Muscle layer of colon (tissue), 2 donors: ENCODE data around the gene MYL6B.
"Not testable (repeated sequence)": the region's sequence is repeated elsewhere in the genome, so short reads cannot be mapped to it uniquely, and the experiment has no call there.

Source experiments
- H3K27ac ChIP-seq: one replicate; pipeline ENCODE4 v1.7.0; 2013; ENCODE audit warnings: low read depth, mild to moderate bottlenecking, low read length, moderate library complexity
- H3K27me3 ChIP-seq, 2 donors: one replicate each; pipeline ENCODE4 v1.7.0; 2013; ENCODE audit warnings: low read length in 2 of 2, mild to moderate bottlenecking in 2 of 2; ENCODE audit not compliant: insufficient read depth in 2 of 2, control insufficient read depth in 1 of 2
- H3K36me3 ChIP-seq: one replicate; pipeline ENCODE4 v1.7.0; 2013; ENCODE audit warnings: mild to moderate bottlenecking, low read length; ENCODE audit not compliant: insufficient read depth
- H3K4me1 ChIP-seq: one replicate; pipeline ENCODE4 v1.7.0; 2013; ENCODE audit warnings: mild to moderate bottlenecking, low read length; ENCODE audit not compliant: insufficient read depth
- H3K4me3 ChIP-seq, 2 donors: one replicate each; pipeline ENCODE4 v1.7.0; 2013; ENCODE audit warnings: low read length in 2 of 2, low read depth in 1 of 2, mild to moderate bottlenecking in 1 of 2, moderate library complexity in 1 of 2
- H3K9ac ChIP-seq: one replicate; pipeline ENCODE4 v1.7.0; 2013; ENCODE audit warnings: low read length
- H3K9me3 ChIP-seq: one replicate; pipeline ENCODE4 v1.7.0; 2013; ENCODE audit warnings: mild to moderate bottlenecking, low read length
- donor health status: abdominal sarcoma.
- donor health status: Adenocarcinoma of cecum.

Gene MYL6B

GRCh38 chr12:56116267-56117081 is 35.9 kb upstream of the MYL6B start, which contains the start of gene RPL41:
RPL41 (plus strand) TSS chr12:56116633.
- peak within 1 kb of the TSS; percentile 94 for H3K27ac ChIP-seq
- H3K4me3 ChIP-seq = peak within 1 kb of the TSS; percentile 43 to 96
- peaks cover 20% of the 10 kb centered on the region for H3K4me1 ChIP-seq
- H3K36me3 ChIP-seq = peaks cover 48% of the 10 kb centered on the region
- H3K27me3 ChIP-seq = no peaks in the 10 kb centered on the region
- H3K9ac ChIP-seq = peak within 1 kb of the TSS; percentile 99
- no peaks in the 10 kb centered on the region for H3K9me3 ChIP-seq

DNA sequence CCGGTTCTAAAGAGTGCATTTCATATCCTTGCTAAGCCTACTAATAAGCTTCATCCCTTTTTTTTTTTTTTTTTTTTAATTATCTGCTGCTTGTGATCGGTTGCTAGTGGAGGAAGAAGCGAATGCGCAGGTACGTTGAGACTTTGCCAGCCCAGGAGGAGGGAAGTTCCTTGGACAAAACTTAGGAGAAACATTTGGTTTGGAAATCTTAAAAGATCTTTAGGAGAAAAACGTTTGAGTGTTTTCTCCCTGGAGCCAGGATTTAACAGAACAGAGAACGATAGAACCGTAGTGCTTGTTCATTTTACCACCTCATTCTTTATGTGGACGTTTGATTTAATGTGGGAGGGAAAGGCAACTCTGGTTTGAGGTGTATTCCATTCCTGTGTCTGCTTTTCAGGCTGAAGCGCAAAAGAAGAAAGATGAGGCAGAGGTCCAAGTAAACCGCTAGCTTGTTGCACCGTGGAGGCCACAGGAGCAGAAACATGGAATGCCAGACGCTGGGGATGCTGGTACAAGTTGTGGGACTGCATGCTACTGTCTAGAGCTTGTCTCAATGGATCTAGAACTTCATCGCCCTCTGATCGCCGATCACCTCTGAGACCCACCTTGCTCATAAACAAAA is 35.2 kb upstream of the MYL6B start:
- Histone ChIP-seq H3K4me1 (peaks cover 20% of the 10 kb centered on the region), H3K9ac (peak overlapping the region; percentile 99), H3K27ac (peak overlapping the region; percentile 94), H3K4me3 (peak overlapping the region; percentile 43 to 96), H3K36me3 (peaks cover 49% of the 10 kb centered on the region)
- H3K9me3 ChIP-seq, H3K27me3 ChIP-seq: not testable (repeated sequence)

DNA sequence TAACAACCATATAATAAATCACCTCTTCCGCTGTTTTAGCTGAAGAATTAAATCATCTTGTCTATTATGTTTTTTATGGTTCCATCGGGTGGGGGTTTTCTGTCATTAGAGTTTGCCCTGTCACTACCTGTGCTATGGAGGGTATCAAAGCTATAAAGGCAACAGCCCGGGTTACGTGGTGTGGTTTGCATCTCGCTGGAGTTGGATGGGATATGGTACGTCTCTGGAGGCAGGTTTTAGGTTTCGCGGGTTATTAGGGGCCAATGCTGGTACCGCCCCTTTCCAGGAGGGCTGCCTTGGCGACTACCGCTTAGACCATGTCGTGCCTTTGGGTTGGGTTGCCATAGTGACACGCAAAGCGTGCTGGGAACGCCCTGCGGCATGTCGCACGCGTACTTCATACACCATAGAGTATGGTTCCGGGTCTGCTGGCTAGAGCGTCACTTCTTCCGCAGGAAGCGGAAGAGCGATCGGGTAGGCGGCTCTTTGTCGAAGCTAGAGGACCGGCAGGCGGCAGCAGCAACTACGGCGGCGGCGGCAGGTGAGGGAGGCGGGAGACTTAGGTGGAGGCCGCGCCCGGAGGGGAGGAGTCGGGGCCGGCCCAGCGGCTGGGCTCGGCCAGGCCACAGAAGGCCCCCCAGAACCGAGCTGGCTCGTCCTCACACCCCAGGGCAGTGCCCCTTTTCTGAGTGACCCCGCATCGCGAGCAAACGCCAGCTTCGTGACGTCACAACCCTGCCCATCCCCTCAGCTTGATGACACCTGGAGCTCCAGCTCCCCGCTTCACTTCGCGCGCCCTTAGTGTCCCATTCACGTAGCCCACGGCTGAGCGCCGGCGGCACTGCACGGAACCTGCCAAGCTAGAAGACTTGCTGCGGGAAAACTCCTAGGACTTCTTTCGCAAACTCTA is 34.4 kb upstream of the MYL6B start, which contains the start of gene ZC3H10:
Gene ZC3H10, plus strand, starts transcription at position 489 of the 910 bp plus-strand sequence. CDS start 2,297 bp downstream, outside the sequence.
- Histone ChIP-seq H3K9me3 (no peaks in the 10 kb centered on the region), H3K4me1 (peaks cover 20% of the 10 kb centered on the region)

DNA sequence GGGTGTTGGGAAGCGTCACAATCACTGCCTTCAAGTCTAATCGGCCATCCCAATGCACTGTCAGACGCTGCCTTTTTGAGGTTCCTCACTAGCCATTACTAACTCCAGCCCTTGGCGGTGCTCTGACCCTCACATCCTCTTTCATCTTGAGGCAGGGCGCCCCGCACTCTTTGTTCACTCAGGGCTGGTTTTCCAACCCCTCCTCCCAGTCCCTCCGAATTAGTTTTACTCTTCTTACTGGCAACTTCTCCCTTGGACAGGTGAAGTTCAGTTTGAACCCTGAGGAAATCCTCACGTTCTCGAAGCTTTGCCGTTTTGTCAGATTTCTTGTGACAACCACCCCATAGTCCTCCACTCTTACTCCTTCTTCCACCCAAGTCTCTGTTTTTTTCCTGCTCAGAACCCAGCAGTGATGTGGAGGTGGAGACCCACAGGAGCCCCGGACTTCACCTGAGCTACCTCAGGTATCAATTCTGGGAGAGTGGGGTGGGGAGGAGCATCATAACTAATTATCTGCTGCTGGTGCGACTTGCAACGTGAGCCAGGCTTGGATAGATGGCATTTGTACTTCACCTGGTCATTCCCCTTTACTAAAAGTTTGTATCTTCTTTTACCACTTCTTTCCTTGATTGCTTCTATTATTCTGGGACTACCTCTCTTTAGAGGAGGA is 33.6 kb upstream of the MYL6B start:
- H3K4me1 ChIP-seq = peaks cover 20% of the 10 kb centered on the region
- no peaks in the 10 kb centered on the region for H3K9me3 ChIP-seq
- peak overlapping the region; percentile 94 for H3K27ac ChIP-seq
- H3K27me3 ChIP-seq = no peaks in the 10 kb centered on the region
- H3K9ac ChIP-seq = peak overlapping the region; percentile 80
- peaks cover 37% of the 10 kb centered on the region for H3K36me3 ChIP-seq
- peak overlapping the region; percentile 59 to 96 for H3K4me3 ChIP-seq

More for the DNA sequence above, 34.4 kb upstream of the MYL6B start, which contains the start of gene ZC3H10:
- Histone ChIP-seq H3K27ac (peak within 1 kb of the TSS; percentile 94), H3K36me3 (peaks cover 45% of the 10 kb centered on the region), H3K9ac (peak within 1 kb of the TSS; percentile 99), H3K27me3 (no peaks in the 10 kb centered on the region), H3K4me3 (peak within 1 kb of the TSS; percentile 59 to 96)

DNA sequence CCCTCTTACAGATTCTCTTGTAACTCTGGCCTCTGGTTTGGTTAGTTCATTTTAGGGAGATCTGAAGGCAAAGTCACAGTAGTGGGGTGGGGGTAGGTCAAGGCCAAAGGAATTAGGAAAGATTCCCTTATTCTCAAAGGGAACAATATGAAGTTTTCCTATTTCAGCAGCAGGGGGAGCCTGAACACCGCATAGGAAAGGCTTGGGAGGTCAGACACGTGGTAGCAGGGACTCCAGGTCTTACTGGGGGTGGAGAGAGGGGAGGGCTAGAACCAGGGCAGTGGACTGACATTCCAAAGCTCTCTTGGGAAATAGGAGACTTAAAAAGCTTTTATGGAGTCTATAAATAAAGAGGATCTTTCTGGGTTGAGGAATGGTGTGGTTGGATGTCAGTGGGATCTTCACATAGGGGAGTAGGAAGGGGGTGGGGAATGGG is 33.0 kb upstream of the MYL6B start:
- Histone ChIP-seq H3K27me3 (no peaks in the 10 kb centered on the region), H3K9ac (peak overlapping the region; percentile 80), H3K4me3 (peak overlapping the region in 1 of 2 donors; percentile 96), H3K27ac (peak overlapping the region; percentile 94), H3K4me1 (peaks cover 20% of the 10 kb centered on the region), H3K9me3 (no peaks in the 10 kb centered on the region), H3K36me3 (peaks cover 33% of the 10 kb centered on the region)

DNA sequence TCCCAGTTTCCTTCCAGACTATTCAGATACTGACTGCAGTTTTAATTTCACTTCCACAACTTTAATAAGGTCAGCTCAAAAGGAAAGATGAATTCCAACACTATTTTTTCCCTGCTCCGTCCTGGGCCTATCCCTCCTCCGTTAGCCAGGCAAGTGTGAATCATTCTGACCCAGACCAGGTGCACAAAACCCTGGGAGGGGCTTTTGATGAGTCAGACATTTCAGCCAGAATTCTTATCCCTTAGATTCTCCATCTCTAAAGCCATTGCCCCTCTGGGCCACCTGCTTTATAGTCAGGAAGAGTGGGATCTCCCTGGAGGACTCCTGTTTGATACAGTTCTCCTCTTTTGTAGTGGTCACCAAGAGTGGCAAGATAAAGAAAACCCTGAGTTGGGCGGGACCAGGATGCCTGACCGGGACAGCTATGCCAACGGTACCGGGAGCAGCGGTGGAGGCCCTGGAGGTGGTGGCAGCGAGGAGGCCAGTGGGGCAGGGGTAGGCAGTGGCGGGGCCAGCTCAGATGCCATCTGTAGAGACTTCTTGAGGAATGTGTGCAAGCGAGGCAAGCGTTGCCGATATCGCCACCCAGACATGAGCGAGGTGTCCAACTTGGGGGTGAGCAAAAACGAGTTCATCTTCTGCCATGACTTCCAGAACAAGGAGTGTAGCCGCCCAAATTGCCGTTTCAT is 32.1 kb upstream of the MYL6B start:
- H3K4me3 ChIP-seq = no peak overlapping the region
- no peak overlapping the region for H3K9ac ChIP-seq
- H3K36me3 ChIP-seq = peaks cover 33% of the 10 kb centered on the region
- no peaks in the 10 kb centered on the region for H3K27me3 ChIP-seq
- H3K4me1 ChIP-seq = peaks cover 20% of the 10 kb centered on the region
- peak overlapping the region; percentile 80 for H3K27ac ChIP-seq
- H3K9me3 ChIP-seq = no peaks in the 10 kb centered on the region

GRCh38 chr12:56121204-56121870 is 31.1 kb upstream of the MYL6B start:
- Histone ChIP-seq H3K27me3 (no peaks in the 10 kb centered on the region), H3K9ac (no peak overlapping the region), H3K4me1 (peaks cover 27% of the 10 kb centered on the region), H3K9me3 (no peaks in the 10 kb centered on the region), H3K27ac (no peak overlapping the region), H3K4me3 (no peak overlapping the region), H3K36me3 (peaks cover 33% of the 10 kb centered on the region)

GRCh38 chr12:56122637-56123036 is 29.8 kb upstream of the MYL6B start:
- peak overlapping the region; percentile 53 for H3K27ac ChIP-seq
- no peak overlapping the region for H3K9ac ChIP-seq
- H3K4me1 ChIP-seq = peaks cover 38% of the 10 kb centered on the region

GRCh38 chr12:56124133-56124532 is 28.3 kb upstream of the MYL6B start:
- no peaks in the 10 kb centered on the region for H3K27me3 ChIP-seq
- peaks cover 31% of the 10 kb centered on the region for H3K4me1 ChIP-seq
- no peak overlapping the region for H3K4me3 ChIP-seq
- H3K9ac ChIP-seq = no peak overlapping the region
- no peak overlapping the region for H3K27ac ChIP-seq
- H3K9me3 ChIP-seq = no peaks in the 10 kb centered on the region
- peaks cover 27% of the 10 kb centered on the region for H3K36me3 ChIP-seq

More at GRCh38 chr12:56122637-56123036, 29.8 kb upstream of the MYL6B start:
- H3K9me3 ChIP-seq = no peaks in the 10 kb centered on the region
- no peaks in the 10 kb centered on the region for H3K27me3 ChIP-seq
- H3K4me3 ChIP-seq = no peak overlapping the region
- peaks cover 27% of the 10 kb centered on the region for H3K36me3 ChIP-seq
